Fibroblast of the aortic adventitia (primary cell): ENCODE data around the gene RTEL1. TPM values are rescaled to one million over a fixed set of nuclear protein-coding genes. Genes with fewer than 3 reads are reported as not detected.
"Not testable (repeated sequence)": the region's sequence is repeated elsewhere in the genome, so short reads cannot be mapped to it uniquely, and the experiment has no call there.

Experiments used
- DNase-seq: peaks from one replicate; pipeline ENCODE4 v3.0.0-alpha.2; 2010; ENCODE audit warnings: low read depth
- H3K4me3 ChIP-seq: 2 replicates; pipeline ENCODE4 v1.5.1; 2011; ENCODE audit warnings: low read depth, mild to moderate bottlenecking, control low read depth, low read length, moderate library complexity
- total RNA-seq: library from RNA; depleted of rRNA; stranded (reverse); fragments of >200 nt; gene quantifications from 2 replicates; pipeline ENCODE4 v1.2.3, GENCODE V29; 2012; ENCODE audit warnings: low replicate concordance
- TF ChIP-seq, protein P1 (sequence below): IDR thresholded peaks from 2 replicates; pipeline ENCODE4 v1.5.1; 2011; ENCODE audit warnings: mild to moderate bottlenecking, low read length, control low read depth, inconsistent platforms; ENCODE audit not compliant: insufficient read depth

RTEL1 gene
- total RNA-seq, 1 donor, result 17.3 TPM

DNA sequence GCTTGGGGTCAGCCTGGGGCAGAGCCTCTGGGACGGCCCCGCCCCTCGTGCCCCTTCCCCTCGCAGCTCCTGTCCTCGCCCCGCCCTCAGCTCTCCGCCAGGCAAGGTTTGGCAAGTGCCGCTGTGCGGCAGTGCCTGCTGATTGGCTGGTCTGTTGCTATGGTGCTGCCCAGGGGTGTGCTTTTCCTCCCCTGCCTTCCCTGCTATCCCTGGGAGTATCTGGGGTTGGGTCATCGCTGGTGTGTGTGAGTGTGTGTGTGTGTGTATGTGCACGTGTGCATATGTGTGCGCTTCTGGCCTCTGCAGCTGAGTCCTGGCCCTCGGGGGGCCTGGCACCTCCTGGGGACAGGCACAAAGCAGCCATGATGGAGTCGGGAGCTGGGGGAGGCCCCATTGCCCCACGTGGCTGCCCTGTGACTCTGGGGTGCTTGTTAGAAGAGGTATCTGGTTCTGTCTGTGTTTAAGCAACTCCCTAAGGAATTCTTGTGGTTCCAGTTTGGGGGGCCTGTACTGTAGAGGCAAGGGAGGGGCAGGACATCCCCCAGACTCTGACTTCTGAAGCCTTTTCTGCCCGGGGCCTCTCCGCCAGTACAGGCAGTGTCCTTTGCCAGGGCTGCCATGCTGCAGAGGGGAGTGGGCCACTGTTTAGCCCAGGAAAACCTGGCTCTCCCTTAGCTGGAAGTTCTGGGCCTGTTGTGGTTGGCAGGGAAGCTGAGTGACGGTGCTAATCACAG lies 6.9 kb downstream of the RTEL1 start:
- no peak overlapping the region for H3K4me3 ChIP-seq
- peak; percentile 32 for DNase-seq
- TF ChIP-seq, protein P1, sequence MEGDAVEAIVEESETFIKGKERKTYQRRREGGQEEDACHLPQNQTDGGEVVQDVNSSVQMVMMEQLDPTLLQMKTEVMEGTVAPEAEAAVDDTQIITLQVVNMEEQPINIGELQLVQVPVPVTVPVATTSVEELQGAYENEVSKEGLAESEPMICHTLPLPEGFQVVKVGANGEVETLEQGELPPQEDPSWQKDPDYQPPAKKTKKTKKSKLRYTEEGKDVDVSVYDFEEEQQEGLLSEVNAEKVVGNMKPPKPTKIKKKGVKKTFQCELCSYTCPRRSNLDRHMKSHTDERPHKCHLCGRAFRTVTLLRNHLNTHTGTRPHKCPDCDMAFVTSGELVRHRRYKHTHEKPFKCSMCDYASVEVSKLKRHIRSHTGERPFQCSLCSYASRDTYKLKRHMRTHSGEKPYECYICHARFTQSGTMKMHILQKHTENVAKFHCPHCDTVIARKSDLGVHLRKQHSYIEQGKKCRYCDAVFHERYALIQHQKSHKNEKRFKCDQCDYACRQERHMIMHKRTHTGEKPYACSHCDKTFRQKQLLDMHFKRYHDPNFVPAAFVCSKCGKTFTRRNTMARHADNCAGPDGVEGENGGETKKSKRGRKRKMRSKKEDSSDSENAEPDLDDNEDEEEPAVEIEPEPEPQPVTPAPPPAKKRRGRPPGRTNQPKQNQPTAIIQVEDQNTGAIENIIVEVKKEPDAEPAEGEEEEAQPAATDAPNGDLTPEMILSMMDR, result no peak

DNA sequence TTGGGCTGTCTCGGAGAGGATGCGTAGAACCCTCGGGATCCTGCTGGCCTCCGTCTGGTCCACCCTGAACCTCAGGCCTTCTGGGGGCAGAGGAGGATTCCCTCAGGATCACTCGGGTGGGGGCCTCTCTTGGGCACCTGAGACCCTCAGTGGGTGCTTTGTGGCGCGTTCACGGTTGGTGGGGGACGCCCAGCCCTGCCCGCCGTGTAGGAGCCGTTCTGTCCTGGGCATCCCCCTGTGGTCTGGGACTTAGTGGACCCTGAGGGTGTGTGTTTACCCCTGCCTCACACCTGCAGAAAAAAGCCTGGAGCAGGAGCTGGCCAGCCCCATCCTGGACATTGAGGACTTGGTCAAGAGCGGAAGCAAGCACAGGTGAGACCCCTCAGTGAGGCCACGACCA lies 7.6 kb downstream of the RTEL1 start:
- H3K4me3 ChIP-seq, result no peak overlapping the region
- TF ChIP-seq, protein P1, result no peak
- no peak for DNase-seq

DNA sequence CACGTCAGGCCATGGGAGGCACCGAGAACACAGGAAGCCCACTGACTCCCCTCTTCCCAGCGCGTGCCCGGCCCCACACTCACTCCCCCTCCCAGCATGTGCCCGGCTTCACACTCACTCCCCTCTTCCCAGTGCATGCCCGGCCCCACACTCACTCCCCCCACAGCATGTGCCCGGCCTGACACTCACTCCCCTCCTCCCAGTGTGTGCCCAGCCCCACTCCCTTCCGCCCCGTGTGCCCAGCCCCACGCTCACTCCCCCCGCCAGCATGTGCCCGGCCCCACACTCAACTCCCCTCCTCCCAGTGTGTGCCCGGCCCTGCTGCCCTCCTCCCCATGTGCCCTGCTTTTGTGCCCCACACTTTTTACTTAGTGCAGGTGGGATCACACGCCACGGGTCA lies 9.7 kb downstream of the RTEL1 start:
- TF ChIP-seq, protein P1, result no peak
- no peak for DNase-seq
- H3K4me3 ChIP-seq, result no peak overlapping the region

DNA sequence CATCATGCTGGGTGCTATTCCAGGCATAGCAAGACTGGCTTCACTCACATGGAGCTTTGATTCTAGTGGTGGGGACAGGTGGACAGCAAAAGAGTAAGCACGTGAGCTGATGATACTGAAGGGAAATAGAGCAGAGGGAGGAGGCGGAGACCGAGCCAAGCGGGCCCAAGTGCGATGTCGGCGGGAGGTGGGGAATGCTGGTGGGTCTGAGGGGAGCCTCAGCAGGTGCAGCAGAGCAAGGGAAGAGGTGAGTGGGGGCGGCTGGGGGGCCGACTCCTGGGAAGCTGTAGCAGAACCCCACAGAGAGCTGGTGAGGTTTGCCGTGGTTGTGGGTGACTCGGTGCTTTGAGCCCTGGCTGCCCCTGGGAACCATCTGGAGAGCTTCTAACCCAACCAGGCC lies 10.2 kb downstream of the RTEL1 start:
- no peak for DNase-seq
- H3K4me3 ChIP-seq, result no peak overlapping the region
- TF ChIP-seq, protein P1, result no peak

DNA sequence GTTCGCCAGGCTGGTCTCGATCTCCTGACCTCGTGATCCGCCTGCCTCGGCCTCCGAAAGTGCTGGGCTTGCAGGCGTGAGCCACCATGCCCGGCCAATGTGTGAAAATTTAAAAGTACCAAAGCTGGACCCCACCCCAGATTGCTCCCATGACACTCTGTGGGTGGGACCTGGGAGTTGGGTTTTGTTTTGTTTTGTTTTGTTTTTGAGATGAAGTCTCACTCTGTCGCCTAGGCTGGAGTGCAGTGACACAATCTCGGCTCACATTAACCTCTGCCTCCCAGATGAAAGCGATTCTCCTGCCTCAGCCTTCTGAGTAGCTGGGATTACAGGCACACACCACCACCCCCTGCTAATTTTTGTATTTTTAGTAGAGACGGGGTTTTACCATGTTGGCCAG lies 13.6 kb downstream of the RTEL1 start:
- not testable (repeated sequence) for DNase-seq

DNA sequence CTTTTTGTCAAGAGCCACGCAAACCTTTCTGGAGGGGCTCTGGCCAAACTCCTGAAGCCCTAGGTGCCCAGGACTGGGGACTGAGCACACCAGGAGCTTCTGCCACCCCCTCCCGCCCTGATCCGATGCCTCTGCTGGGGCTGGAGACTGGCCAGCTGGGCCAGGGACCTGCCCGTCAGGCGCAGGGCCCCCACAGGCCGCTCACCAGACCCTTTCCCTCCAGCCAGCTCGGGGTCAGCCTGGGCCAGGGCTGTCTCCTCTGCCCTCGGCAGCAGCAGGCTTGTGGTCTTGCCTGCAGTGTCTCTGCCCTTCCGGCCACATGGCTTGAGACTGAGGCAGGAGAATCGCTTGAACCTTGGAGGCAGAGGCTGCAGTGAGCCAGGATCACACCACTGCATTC lies 14.6 kb downstream of the RTEL1 start:
- no peak for DNase-seq
- TF ChIP-seq, protein P1, result no peak

More for the DNA sequence above, 13.6 kb downstream of the RTEL1 start:
- H3K4me3 ChIP-seq, result not testable (repeated sequence)

DNA sequence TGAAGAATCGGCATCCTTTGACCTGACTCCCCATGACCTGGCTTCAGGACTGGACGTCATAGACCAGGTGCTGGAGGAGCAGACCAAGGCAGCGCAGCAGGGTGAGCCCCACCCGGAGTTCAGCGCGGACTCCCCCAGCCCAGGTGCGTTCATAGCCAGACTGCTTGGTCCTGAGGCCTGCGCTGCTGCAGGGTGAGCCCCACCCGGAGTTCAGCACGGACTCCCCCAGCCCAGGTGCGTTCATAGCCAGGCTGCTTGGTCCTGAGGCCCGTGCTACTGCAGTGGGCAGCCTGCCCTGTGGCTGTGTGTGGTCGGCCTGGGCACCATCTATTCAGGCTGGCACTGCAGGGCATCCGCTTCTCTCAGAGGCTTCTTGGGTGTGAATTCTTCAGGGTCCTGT lies 15.8 kb downstream of the RTEL1 start:
- DNase-seq, result no peak
- no peak overlapping the region for H3K4me3 ChIP-seq
- TF ChIP-seq, protein P1, result no peak

More for the DNA sequence above, 14.6 kb downstream of the RTEL1 start:
- no peak overlapping the region for H3K4me3 ChIP-seq
